Heart left ventricle (tissue), 16 donors: ENCODE results near the gene RNH1. TPM values are rescaled to one million over a fixed set of nuclear protein-coding genes. Genes with fewer than 3 reads are reported as not detected.

Experiments
- ATAC-seq, 4 donors: fragments of 200-7000 bp; cut with Tn5 transposase; one replicate each; pipeline ENCODE4 v1.9.1; 2020 to 2022; ENCODE audit warnings: moderate library complexity in 4 of 4, mild to moderate bottlenecking in 3 of 4, moderate number of reproducible peaks in 1 of 4
- DNase-seq, 5 donors: peaks; one replicate each; pipeline ENCODE4 v3.0.0-alpha.2; 2020
- H3K27ac ChIP-seq, 12 donors: fragments of 200-600 bp; sonication (generic) in 4 of 12; one replicate each; pipeline versions ENCODE4 v1.5.0 to v1.8.0; 2016 to 2022; ENCODE audit warnings: mild to moderate bottlenecking in 2 of 12
- H3K27me3 ChIP-seq, 9 donors: fragments of 200-600 bp; sonication (generic) in 2 of 9; one replicate each; pipeline versions ENCODE4 v1.5.1 to v1.8.0; 2016 to 2022; ENCODE audit warnings: mild to moderate bottlenecking in 3 of 9
- H3K36me3 ChIP-seq, 9 donors: fragments of 200-600 bp; sonication (generic) in 2 of 9; one replicate each; pipeline versions ENCODE4 v1.5.0 to v1.8.0; 2018 to 2022; ENCODE audit warnings: mild to moderate bottlenecking in 2 of 9
- H3K4me1 ChIP-seq, 12 donors: fragments of 200-600 bp; sonication (generic) in 4 of 12; one replicate each; pipeline versions ENCODE4 v1.5.0 to v1.8.0; 2016 to 2022; ENCODE audit warnings: mild to moderate bottlenecking in 3 of 12
- H3K4me3 ChIP-seq, 12 donors: fragments of 200-600 bp; sonication (generic) in 4 of 12; one replicate each; pipeline versions ENCODE4 v1.5.0 to v1.8.0; 2017 to 2022; ENCODE audit warnings: mild to moderate bottlenecking in 9 of 12, moderate library complexity in 4 of 12
- H3K9me3 ChIP-seq, 12 donors: fragments of 200-600 bp; sonication (generic) in 4 of 12; one replicate each; pipeline versions ENCODE4 v1.5.0 to v1.8.0; 2016 to 2022; ENCODE audit warnings: mild to moderate bottlenecking in 1 of 12
- CTCF ChIP-seq, 12 donors: fragments of 200-600 bp; sonication (generic) in 4 of 12; IDR thresholded peaks; one replicate each; pipeline versions ENCODE4 v1.5.0 to v1.8.0; 2018 to 2022; ENCODE audit warnings: antibody characterized with exemption in 12 of 12, mild to moderate bottlenecking in 5 of 12
- POLR2A ChIP-seq, 2 donors: fragments of 450-650 bp; IDR thresholded peaks; one replicate each; pipeline ENCODE4 v1.6.1; 2017; ENCODE audit warnings: antibody characterized with exemption in 2 of 2, mild to moderate bottlenecking in 2 of 2, moderate library complexity in 2 of 2
- WGBS, 4 donors: extraction: QIAGEN DNeasy Blood & Tissue Kit in 2 of 4; methylation state at CpG; one replicate each; pipeline versions ENCODE4 v1.1.5 to v1.1.7; 2013 to 2018; 5-methylcytosine and 5-hydroxymethylcytosine counted together
- intact Hi-C, 10 donors: fragments of 100-400 bp; cut with DNase I; formaldehyde crosslinking; loops; one replicate each; pipeline versions ENCODE4 v1.11.1 to v1.14.2; 2022
- polyA plus RNA-seq, 2 donors: library from polyadenylated mRNA; stranded (reverse); fragments of 200-250 nt; gene quantifications; one replicate each; pipeline ENCODE4 v1.2.3, GENCODE V29; 2013
- total RNA-seq, 9 donors: library from RNA; depleted of rRNA in 2 of 9; stranded (reverse); fragments of >200 nt in 2 of 9; fragmentation: NEBNext Ultra II Directional in 3 of 9; extraction: Animal tissue kit (Norgen Biotek cat#: 25700) in 3 of 9; gene quantifications; one replicate each; pipeline versions ENCODE4 v1.1.0 to v1.2.4, GENCODE V29; 2016 to 2023
- donor health status: ischemic (EF 13 %, LVEDD 7.1; RV severe dilation, severe dysfunction).
- donor health status: healthy with polysubstance abuse.
- donor health status: DM: no; HTN: yes; CAD: no.
- donor health status: DM: no; HTN: no; CAD: no.
- donor health status: ischemic (EF 25% LVEDD 6.9; RV normal size, moderate dysfunction).
- donor health status: ischemic (EF 25% LVEDD 5.7; RV mildly dilated, moderate dysfunction).
- donor health status: healthy.
- donor health status: DM: yes; HTN: yes; CAD: no.
- donor health status: ischemic (EF 35%, LVEDD 5.7; RV mildly dilated, moderate dysfunction).
- donor health status: nonischemic (EF 11% LVEDD 7.7; RV severe dilation, severe dysfunction).
- donor health status: DM: yes; HTN: yes; CAD: no.
- donor health status: PGD.
- donor health status: ischemic (EF 29% LVEDD 5.4; RV normal size, mild dysfunction).
- donor health status: nonischemic (EF 23%, LVEDD 6.1; RV moderate dilation, normal function).

Gene RNH1
- total and polyA plus RNA-seq, 11 donors, result 58.2 to 247 (median 158) TPM

GRCh38 chr11:492427-493226 lies 14.4 kb downstream of the RNH1 start:
- H3K4me3 ChIP-seq, result no peak overlapping the region
- no peak for ATAC-seq
- H3K27ac ChIP-seq, result no peak overlapping the region
- H3K4me1 ChIP-seq, result peaks cover 0 to 7% (median 0%) of the 10 kb centered on the region in 12 donors
- WGBS, 4 donors, result 84 to 89% (median 86%) methylated on average over 20 to 32 of the region's 32 CpGs
- peak in 1 of 5 donors; percentile 25 for DNase-seq
- TF ChIP-seq CTCF (IDR thresholded peaks at IDR 0.05), result no peak
- no peak for TF ChIP-seq POLR2A (IDR thresholded peaks at IDR 0.05)
- H3K36me3 ChIP-seq, result peaks cover 0 to 87% (median 67%) of the 10 kb centered on the region in 9 donors
- H3K9me3 ChIP-seq, result no peaks in the 10 kb centered on the region
- intact Hi-C loops, result no loop called here
- no peaks in the 10 kb centered on the region for H3K27me3 ChIP-seq

DNA sequence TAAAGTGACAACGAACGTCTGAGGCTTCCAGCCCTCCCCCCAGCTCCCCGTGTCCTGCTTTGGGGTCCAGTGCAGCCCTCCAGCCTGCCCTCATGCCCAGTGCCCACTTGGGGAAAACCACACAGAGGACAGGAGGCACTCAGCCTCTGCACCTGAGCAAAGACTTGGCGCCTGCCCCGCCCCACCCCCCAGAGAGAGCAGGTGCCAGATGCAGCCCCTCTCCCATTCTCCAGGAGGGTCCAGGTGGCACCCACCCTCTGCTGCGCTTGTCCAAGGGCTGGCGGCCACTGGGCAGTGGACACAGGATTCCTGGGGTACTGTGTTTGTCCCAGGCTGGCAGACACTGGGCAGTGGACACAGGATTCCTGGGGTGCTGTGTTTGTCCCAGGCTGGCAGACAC lies 15.7 kb downstream of the RNH1 start:
- intact Hi-C loops, result no loop called here
- 88 to 93% (median 90%) methylated on average over 5 to 7 of the region's 7 CpGs for WGBS, 4 donors
- H3K36me3 ChIP-seq, result peaks cover 0 to 83% (median 54%) of the 10 kb centered on the region in 9 donors
- peaks cover 0 to 7% (median 0%) of the 10 kb centered on the region in 12 donors for H3K4me1 ChIP-seq
- H3K27ac ChIP-seq, result no peak overlapping the region
- peak in 1 of 5 donors; percentile 37 for DNase-seq
- H3K4me3 ChIP-seq, result no peak overlapping the region
- no peaks in the 10 kb centered on the region for H3K27me3 ChIP-seq
- TF ChIP-seq POLR2A (IDR thresholded peaks at IDR 0.05) (no peak), CTCF (IDR thresholded peaks at IDR 0.05) (no peak)
- no peak for ATAC-seq
- H3K9me3 ChIP-seq, result no peaks in the 10 kb centered on the region

DNA sequence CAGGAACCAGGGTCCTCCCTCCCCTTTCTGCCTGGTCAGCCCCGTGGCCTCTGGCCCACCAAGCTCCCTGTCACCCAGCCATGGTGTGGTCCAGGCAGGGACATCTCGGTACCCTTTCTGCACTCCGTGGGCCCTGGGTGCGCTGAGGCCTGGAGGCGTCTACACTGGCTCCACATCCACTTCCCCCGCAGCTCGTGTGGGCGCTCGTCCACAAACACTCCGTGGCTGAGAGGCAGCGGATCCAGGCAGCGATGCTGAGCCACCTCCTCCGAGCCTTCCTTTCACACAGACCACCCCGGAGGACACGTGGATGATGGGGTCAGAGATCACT lies 16.1 kb downstream of the RNH1 start:
- intact Hi-C loops, result no loop called here
- ATAC-seq, result no peak
- WGBS, 4 donors, result 87 to 94% (median 92%) methylated on average over 12 to 15 of the region's 15 CpGs

More for the DNA sequence above, 16.1 kb downstream of the RNH1 start:
- Histone ChIP-seq H3K27ac (no peak overlapping the region), H3K9me3 (no peaks in the 10 kb centered on the region), H3K27me3 (no peaks in the 10 kb centered on the region), H3K4me1 (peaks cover 0 to 3% (median 0%) of the 10 kb centered on the region in 12 donors), H3K4me3 (no peak overlapping the region), H3K36me3 (peaks cover 0 to 78% (median 49%) of the 10 kb centered on the region in 9 donors)
- peak in 1 of 5 donors; percentile 55 for DNase-seq
- TF ChIP-seq POLR2A (IDR thresholded peaks at IDR 0.05) (no peak), CTCF (IDR thresholded peaks at IDR 0.05) (no peak)
